Keratinocyte (primary cell): ENCODE results near the gene LYPD1.

ENCODE experiments used
- EZH2 ChIP-seq: IDR thresholded peaks from one replicate; pipeline ENCODE4 v1.6.1; 2012; ENCODE audit warnings: inconsistent platforms, mild to moderate bottlenecking, low read length, moderate library complexity
- TF ChIP-seq, protein P1 (sequence below), 3 experiments: IDR thresholded peaks in 1 of 3; conservative IDR thresholded peaks in 1 of 3; optimal IDR thresholded peaks in 1 of 3; 2 replicates in 2 of 3; 3 replicates in 1 of 3; pipeline versions ENCODE3 to v1.5.1; 2011; ENCODE audit warnings: low read length in 3 of 3, mild to moderate bottlenecking in 3 of 3, moderate library complexity in 2 of 3, control low read depth in 1 of 3, inconsistent platforms in 1 of 3; ENCODE audit not compliant: insufficient read depth in 2 of 3; ENCODE audit errors: extremely low read depth in 1 of 3

DNA sequence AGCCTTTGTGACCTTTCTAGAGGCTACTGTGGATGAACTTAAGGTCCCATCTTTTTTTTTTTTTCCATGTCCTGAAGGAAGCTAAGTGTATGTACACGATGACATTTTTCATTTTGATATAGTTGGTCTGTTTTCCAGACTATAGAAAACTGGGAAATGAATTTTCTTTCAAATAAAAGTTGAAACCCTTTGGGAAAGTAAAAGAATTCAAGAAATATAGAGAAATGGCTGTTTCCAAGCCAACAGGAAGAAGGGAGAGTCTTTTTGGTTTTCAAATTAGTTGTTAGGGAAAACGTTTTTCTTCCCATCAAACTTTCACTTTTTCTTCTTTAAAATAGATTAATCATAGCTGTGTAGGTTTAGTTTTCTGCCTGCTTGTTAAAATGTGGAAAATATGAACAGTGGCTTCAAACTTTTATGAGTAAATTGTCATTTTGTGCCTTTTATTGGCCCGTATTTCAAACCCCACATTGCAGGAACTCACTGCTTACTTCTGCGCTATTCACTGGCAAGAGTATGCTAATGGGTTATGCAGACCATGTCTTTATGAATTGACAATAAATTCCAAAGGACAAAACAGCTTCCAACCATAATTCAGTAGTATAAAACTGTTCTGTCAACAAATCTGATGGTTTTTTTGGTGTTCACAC is 27.7 kb upstream of the LYPD1 start:
- TF ChIP-seq EZH2 = no peak
- TF ChIP-seq, protein P1, sequence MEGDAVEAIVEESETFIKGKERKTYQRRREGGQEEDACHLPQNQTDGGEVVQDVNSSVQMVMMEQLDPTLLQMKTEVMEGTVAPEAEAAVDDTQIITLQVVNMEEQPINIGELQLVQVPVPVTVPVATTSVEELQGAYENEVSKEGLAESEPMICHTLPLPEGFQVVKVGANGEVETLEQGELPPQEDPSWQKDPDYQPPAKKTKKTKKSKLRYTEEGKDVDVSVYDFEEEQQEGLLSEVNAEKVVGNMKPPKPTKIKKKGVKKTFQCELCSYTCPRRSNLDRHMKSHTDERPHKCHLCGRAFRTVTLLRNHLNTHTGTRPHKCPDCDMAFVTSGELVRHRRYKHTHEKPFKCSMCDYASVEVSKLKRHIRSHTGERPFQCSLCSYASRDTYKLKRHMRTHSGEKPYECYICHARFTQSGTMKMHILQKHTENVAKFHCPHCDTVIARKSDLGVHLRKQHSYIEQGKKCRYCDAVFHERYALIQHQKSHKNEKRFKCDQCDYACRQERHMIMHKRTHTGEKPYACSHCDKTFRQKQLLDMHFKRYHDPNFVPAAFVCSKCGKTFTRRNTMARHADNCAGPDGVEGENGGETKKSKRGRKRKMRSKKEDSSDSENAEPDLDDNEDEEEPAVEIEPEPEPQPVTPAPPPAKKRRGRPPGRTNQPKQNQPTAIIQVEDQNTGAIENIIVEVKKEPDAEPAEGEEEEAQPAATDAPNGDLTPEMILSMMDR (optimal IDR thresholded peaks at IDR 0.05 in 1 of 3, IDR thresholded peaks at IDR 0.05 in 1 of 3, conservative IDR thresholded peaks at IDR 0.05 in 1 of 3; ENCODE audit: extremely low read depth in 1 of 3, insufficient read depth in 2 of 3, low read length in 3 of 3) = no peak
